WTC11 (cell line): Measurements from ENCODE around the gene TNRC18. TPM values are rescaled to one million over a fixed set of nuclear protein-coding genes. Genes with fewer than 3 reads are reported as not detected.

Experiments used
- ATAC-seq: fragments of 200-7000 bp; cut with Tn5 transposase; 2 replicates; pipeline ENCODE4 v1.10.0; 2021; ENCODE audit warnings: mild to moderate bottlenecking, moderate library complexity
- CTCF ChIA-PET: fragments of 300-600 bp; sonication (Branson Sonifier 250); formaldehyde crosslinking; loops from one replicate; lab custom pipeline; 2021; ENCODE audit warnings: antibody characterized with exemption; lab: Charles Lee
- POLR2A ChIA-PET: fragments of 350-600 bp; sonication (Branson Sonifier 250); formaldehyde crosslinking; loops from one replicate; lab custom pipeline; 2021; ENCODE audit warnings: antibody characterized with exemption; lab: Charles Lee
- DNase-seq: peaks from one replicate; pipeline ENCODE4 v3.0.0; 2021; ENCODE audit warnings: low spot score
- H3K27ac Mint-ChIP-seq: 2 replicates; pipeline ENCODE4 v1.8.0; 2021; ENCODE audit warnings: mixed read lengths
- H3K27me3 Mint-ChIP-seq: 2 replicates; pipeline ENCODE4 v1.8.0; 2021; ENCODE audit warnings: low read depth, mild to moderate bottlenecking, moderate library complexity, mixed read lengths
- H3K36me3 Mint-ChIP-seq: 2 replicates; pipeline ENCODE4 v1.8.0; 2021; ENCODE audit warnings: mixed read lengths
- H3K4me1 Mint-ChIP-seq: 2 replicates; pipeline ENCODE4 v1.8.0; 2022; ENCODE audit warnings: mixed read lengths
- H3K4me3 Mint-ChIP-seq: 2 replicates; pipeline ENCODE4 v1.8.0; 2021; ENCODE audit warnings: mild to moderate bottlenecking, moderate library complexity, mixed read lengths
- H3K9me3 Mint-ChIP-seq: 2 replicates; pipeline ENCODE4 v1.8.0; 2021; ENCODE audit warnings: mixed read lengths
- ATF1 ChIP-seq: sonication (generic); formaldehyde crosslinking; IDR thresholded peaks from 2 replicates; pipeline ENCODE4 v1.8.1; 2023; ENCODE audit warnings: mild to moderate bottlenecking, moderate library complexity, missing genetic modification reagents
- ATF2 ChIP-seq: sonication (generic); formaldehyde crosslinking; IDR thresholded peaks from 2 replicates; pipeline ENCODE4 v1.8.1; 2022; ENCODE audit warnings: low read depth, missing genetic modification reagents, borderline replicate concordance
- CBFB ChIP-seq: sonication (generic); formaldehyde crosslinking; IDR thresholded peaks from 2 replicates; pipeline ENCODE4 v1.8.1; 2022; ENCODE audit warnings: mild to moderate bottlenecking, low read depth, missing genetic modification reagents
- E2F5 ChIP-seq: sonication (generic); formaldehyde crosslinking; IDR thresholded peaks from 2 replicates; pipeline ENCODE4 v1.8.1; 2022; ENCODE audit warnings: mild to moderate bottlenecking, moderate library complexity, missing genetic modification reagents
- ELF4 ChIP-seq: sonication (generic); formaldehyde crosslinking; IDR thresholded peaks from 2 replicates; pipeline ENCODE4 v1.8.1; 2022; ENCODE audit warnings: low read depth, mild to moderate bottlenecking, moderate library complexity, missing genetic modification reagents
- ERG ChIP-seq: fragments of 250-450 bp; sonication (Bioruptor Pico); IDR thresholded peaks from 2 replicates; pipeline ENCODE4 v1.8.0; 2021; ENCODE audit warnings: mild to moderate bottlenecking
- FOXJ3 ChIP-seq: sonication (generic); formaldehyde crosslinking; IDR thresholded peaks from 2 replicates; pipeline ENCODE4 v1.9.0; 2021; ENCODE audit warnings: missing genetic modification reagents, mild to moderate bottlenecking, borderline replicate concordance
- FOXP4 ChIP-seq: sonication (generic); formaldehyde crosslinking; IDR thresholded peaks from 2 replicates; pipeline ENCODE4 v1.8.0; 2022; ENCODE audit warnings: mild to moderate bottlenecking, missing genetic modification reagents
- HMGXB4 ChIP-seq: sonication (generic); formaldehyde crosslinking; IDR thresholded peaks from 2 replicates; pipeline ENCODE4 v1.8.1; 2023; ENCODE audit warnings: mild to moderate bottlenecking, moderate library complexity, missing genetic modification reagents
- NFATC4 ChIP-seq: fragments of 250-450 bp; sonication (Bioruptor Pico); IDR thresholded peaks from 2 replicates; pipeline ENCODE4 v1.9.0; 2021; ENCODE audit warnings: mild to moderate bottlenecking
- NFYB ChIP-seq: sonication (generic); formaldehyde crosslinking; conservative IDR thresholded peaks from 2 replicates; pipeline ENCODE4 v1.8.0; 2022; ENCODE audit warnings: low read depth, missing genetic modification reagents
- TEAD1 ChIP-seq: sonication (generic); formaldehyde crosslinking; IDR thresholded peaks from 2 replicates; pipeline ENCODE4 v1.8.0; 2022; ENCODE audit warnings: mild to moderate bottlenecking, missing genetic modification reagents
- USF1 ChIP-seq: sonication (generic); formaldehyde crosslinking; IDR thresholded peaks from 2 replicates; pipeline ENCODE4 v1.8.0; 2022; ENCODE audit warnings: mild to moderate bottlenecking, missing genetic modification reagents
- ZBTB43 ChIP-seq: sonication (generic); formaldehyde crosslinking; IDR thresholded peaks from 2 replicates; pipeline ENCODE4 v1.8.1; 2023; ENCODE audit warnings: mild to moderate bottlenecking, missing genetic modification reagents
- ZNF263 ChIP-seq: sonication (generic); formaldehyde crosslinking; IDR thresholded peaks from 2 replicates; pipeline ENCODE4 v1.8.1; 2022; ENCODE audit warnings: low read depth, mild to moderate bottlenecking, moderate library complexity, missing genetic modification reagents
- total RNA-seq: library from RNA; stranded (reverse); gene quantifications from 3 replicates; pipeline ENCODE4 v1.2.3, GENCODE V29; 2021

Gene TNRC18
- total RNA-seq, 1 experiment from 2014 or later = 55.0 TPM

GRCh38 chr7:5388273-5388901 is 35.2 kb downstream of the TNRC18 start:
- 0 out of 2 replicates have a peak, but pooled peaks have one; percentile 17 for TF ChIP-seq E2F5
- no peak for TF ChIP-seq ERG (CRISPR knock-in tag)
- Mint-ChIP-seq H3K27me3 (no peaks in the 10 kb centered on the region), H3K27ac (no peak overlapping the region), H3K36me3 (peaks cover 3% of the 10 kb centered on the region; the same call in 1 of the 2 replicates), H3K4me1 (peaks cover 7% of the 10 kb centered on the region), H3K9me3 (no peaks in the 10 kb centered on the region), H3K4me3 (no peak overlapping the region)
- ChIA-PET POLR2A (interaction anchor here (0.6 kb wide), 1 partner anchor 36 kb away, joined by 3 read pairs; no protein-coding TSS in a partner anchor), CTCF (interaction anchor here (1.0 to 1.1 kb wide), 4 partner anchors 13 to 148 kb away, joined by 3 to 6 read pairs (median 4); no protein-coding TSS in a partner anchor)
- DNase-seq (peak; percentile 49), ATAC-seq (peak; percentile 38)

GRCh38 chr7:5387711-5388245 is 35.9 kb downstream of the TNRC18 start:
- no peak overlapping the region for H3K4me3 Mint-ChIP-seq
- no peak for DNase-seq
- CTCF ChIA-PET = interaction anchor here (1.0 to 1.1 kb wide), 4 partner anchors 12 to 148 kb away, joined by 3 to 6 read pairs (median 4); no protein-coding TSS in a partner anchor

More at GRCh38 chr7:5387711-5388245, 35.9 kb downstream of the TNRC18 start:
- Mint-ChIP-seq H3K9me3 (no peaks in the 10 kb centered on the region), H3K27ac (no peak overlapping the region), H3K27me3 (no peaks in the 10 kb centered on the region), H3K36me3 (peaks cover 3% of the 10 kb centered on the region; the same call in 1 of the 2 replicates), H3K4me1 (peaks cover 12% of the 10 kb centered on the region)
- ATAC-seq = no peak
- TF ChIP-seq ELF4 = no peak
- 0 out of 2 replicates have a peak, but pooled peaks have one; percentile 9 for TF ChIP-seq ZNF263 (CRISPR knock-in tag)
- TF ChIP-seq CBFB = no peak
- no peak for TF ChIP-seq FOXP4 (CRISPR knock-in tag)
- TF ChIP-seq ZBTB43 = no peak
- no peak for TF ChIP-seq NFYB (CRISPR knock-in tag)
- no peak for TF ChIP-seq NFATC4 (CRISPR knock-in tag)
- TF ChIP-seq ATF1 (CRISPR knock-in tag) = no peak
- no peak for TF ChIP-seq FOXJ3
- TF ChIP-seq TEAD1 = no peak
- TF ChIP-seq ATF2 (CRISPR knock-in tag) = no peak
- no peak for TF ChIP-seq USF1 (CRISPR knock-in tag)
- peak; percentile 52; the same call in 1 of the 2 replicates for TF ChIP-seq HMGXB4 (CRISPR knock-in tag)
- POLR2A ChIA-PET = no interaction called here
